Fibroblast of skin of right biceps (primary cell): Measurements from ENCODE around the gene SLC49A4.

Experiments
- DNase-seq: peaks from one replicate; pipeline ENCODE4 v3.0.0-alpha.2; 2013

Gene SLC49A4

GRCh38 chr3:122786066-122786465, 8.8 kb upstream of the SLC49A4 start:
- DNase-seq = peak; percentile 73

DNA sequence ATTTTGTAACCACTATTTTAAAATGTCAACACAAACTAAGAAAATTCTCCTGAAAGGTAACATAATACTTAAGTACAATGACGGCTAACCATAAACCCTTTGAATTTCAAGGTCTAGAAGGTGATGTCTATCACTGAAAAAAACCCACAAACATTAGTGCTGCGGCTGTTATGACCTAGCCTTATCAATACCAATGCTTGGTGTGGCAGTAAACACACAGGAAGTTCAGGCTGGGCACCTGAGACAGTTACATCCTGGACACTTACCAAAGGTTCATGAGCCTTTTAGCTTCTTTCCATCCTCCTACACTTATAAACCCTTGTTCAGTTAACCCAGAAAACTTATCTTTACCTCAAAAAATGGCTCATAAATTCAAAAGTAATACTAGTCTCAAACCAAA, 7.0 kb upstream of the SLC49A4 start:
- DNase-seq = no peak

GRCh38 chr3:122789585-122790273, 5.1 kb upstream of the SLC49A4 start:
- no peak for DNase-seq

GRCh38 chr3:122793568-122794416, 1.1 kb upstream of the SLC49A4 start, which contains the start of gene HSPBAP1:
HSPBAP1 (minus strand) TSS chr3:122793831; CDS start chr3:122793680, 151 bp downstream.
- peak; percentile 91 for DNase-seq

DNA sequence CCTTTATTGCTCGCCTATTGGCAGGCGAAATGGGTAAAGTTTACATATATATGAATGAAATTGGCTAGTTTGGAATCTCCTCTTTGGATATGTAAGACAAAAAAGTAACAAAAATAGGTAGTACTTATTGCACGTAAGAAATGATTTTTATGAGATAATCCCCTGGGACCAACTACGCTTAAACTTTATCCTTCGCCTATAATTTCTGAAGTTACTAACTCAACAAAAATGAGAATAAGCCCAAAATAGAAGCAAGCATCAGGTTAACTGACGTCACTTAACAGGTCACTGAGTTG, 438 bp upstream of the SLC49A4 start:
- DNase-seq = peak; percentile 58

DNA sequence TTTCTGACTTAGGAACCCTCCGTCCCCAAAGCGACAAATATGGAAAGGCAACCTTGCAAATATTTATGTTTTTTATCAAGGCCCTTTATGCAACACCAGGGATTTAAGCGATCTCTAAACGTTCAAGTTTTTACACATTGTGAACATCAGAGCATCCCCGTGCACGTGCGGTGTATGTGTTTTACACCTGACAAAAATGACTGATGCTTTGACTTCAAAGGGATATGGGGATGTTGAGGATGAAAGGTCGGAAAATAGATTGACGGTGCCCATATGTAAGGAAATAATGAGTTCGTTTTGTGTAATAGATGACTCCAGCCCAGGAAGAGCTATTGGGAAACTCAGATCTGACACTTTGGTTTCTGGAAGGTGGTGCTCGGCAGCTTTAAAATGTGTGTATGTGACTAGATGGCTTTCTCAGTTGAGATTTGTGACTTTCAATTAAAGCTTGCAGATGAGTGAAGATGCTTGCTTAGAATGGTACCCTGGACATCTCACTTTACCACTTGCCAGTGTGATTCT, 866 bp downstream of the SLC49A4 start:
- no peak for DNase-seq

DNA sequence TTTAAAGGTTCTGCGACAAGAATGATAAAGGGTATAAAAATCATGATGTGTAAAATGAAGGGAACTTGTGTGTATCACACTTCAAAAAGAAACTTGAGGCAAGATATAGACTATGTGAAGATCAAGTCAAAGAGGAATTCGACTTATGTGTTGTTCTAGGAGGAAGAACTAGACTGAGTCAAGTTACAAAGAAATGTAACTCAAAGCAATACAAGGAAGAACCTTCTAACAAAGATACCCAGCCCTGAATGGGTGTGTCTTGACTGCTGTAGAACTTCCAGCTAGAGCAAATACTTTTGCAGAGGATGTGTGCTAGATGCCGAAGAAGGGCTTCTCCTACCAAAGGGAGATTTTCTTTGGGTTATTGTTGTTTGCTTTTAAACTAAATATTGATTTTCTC, 2.4 kb downstream of the SLC49A4 start:
- no peak for DNase-seq

- no peak for DNase-seq
Measured at GRCh38 chr3:122799322-122799721, 4.5 kb downstream of the SLC49A4 start.

- DNase-seq = no peak
Measured at GRCh38 chr3:122800031-122800430, 5.2 kb downstream of the SLC49A4 start.

GRCh38 chr3:122800706-122801237, 5.9 kb downstream of the SLC49A4 start:
- DNase-seq = no peak

DNA sequence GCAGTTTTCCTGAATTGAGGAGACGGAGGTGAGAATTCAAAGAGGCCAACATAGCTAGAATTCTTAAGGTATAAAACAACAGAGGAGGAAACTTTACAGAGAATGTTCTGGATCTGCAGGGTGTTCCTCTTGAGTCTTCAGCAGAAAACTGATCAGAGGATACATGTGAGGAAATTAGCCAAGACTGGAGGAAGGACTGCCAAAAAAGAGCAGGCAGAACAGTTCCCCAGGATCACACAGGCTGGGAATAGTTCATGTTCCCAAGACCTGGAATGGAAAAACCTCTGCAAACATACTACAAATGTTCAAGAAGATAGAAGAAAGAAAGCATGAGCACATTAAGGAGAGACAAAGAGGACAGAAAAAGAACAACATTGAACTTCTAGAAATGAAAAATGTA, 7.5 kb downstream of the SLC49A4 start:
- no peak for DNase-seq

DNA sequence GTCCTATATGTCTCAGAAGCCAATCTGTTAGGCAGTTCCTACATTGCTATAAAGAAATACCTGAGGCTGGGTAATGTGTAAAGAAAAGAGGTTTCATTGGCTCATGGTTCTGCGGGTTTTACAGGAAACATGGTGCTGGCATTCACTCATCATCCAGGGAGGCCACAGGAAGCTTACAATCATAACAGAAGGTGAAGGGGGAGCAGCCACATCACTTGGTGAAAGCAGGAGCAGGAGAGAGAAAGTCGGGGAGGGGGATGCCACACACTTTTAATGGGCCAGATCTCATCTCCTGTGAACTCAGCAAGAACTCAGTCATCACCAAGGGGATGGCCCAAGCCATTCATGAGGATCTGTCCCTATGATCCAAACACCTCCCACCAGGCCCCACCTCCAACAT, 9.1 kb downstream of the SLC49A4 start:
- no peak for DNase-seq

- no peak for DNase-seq
Measured at GRCh38 chr3:122810734-122811133, 15.9 kb downstream of the SLC49A4 start.

DNA sequence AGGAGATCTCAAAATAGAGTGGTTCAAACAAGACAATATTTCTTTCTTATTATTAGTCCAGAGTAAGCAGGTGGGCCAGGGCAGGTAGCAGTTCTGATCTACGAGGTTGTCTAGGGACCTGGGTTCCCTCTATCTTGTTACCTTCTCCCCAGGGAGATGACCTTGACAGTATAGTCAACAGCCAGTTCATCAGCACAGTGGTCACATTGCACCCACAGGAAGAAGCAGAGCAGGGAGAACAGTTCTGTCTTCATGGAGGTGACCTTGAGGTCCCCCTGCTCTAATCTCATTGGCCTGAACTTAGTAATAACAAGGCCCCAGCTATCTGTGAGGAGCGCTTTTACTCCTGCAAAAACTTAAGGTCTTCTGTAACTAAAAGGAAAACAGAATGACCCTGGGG, 21.7 kb downstream of the SLC49A4 start:
- no peak for DNase-seq

GRCh38 chr3:122824465-122825381, 29.9 kb downstream of the SLC49A4 start:
- DNase-seq = peak; percentile 13

DNA sequence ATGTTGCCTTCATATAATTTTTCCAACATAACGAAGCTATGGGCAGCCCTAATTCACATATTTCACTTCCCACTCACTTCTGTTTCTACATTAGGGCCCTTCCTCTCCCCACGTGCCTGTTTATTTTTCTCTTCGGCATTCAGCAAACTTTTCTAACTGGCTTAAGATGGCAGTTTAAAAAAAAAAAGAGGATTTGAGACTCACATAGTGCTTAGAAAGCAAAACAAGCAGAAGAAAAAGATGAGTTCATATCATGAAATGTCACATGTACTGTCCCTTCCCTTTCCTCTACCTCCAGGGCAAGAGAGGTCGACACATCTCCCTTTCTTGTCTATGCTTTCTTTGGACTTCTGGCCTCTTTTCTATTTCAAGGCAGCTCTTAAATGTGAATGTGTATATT, 30.6 kb downstream of the SLC49A4 start:
- DNase-seq = no peak

- no peak for DNase-seq
Measured at GRCh38 chr3:122826278-122826677, 31.4 kb downstream of the SLC49A4 start.

GRCh38 chr3:122828281-122828680, 33.4 kb downstream of the SLC49A4 start:
- no peak for DNase-seq

DNA sequence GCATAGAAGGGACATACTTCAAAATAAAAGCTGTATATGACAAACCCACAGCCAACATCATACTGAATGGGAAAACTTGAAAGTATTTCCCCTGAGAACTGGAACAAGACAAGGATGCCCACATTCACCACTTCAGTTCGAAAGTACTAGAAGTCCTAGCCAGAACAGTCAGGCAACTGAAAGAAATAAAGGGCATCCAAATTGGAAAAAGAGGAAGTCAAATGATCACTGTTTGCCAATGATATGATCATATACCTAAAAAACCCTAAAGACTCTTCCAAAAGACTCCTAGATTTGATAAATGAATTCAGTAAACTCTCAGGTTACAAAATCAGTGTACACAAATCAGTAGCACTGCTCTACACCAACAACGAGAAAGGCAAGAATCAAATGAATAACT, 40.7 kb downstream of the SLC49A4 start:
- no peak for DNase-seq

GRCh38 chr3:122843604-122844003, 48.7 kb downstream of the SLC49A4 start:
- no peak for DNase-seq

GRCh38 chr3:122857019-122857418, 62.1 kb downstream of the SLC49A4 start:
- peak; percentile 26 for DNase-seq

DNA sequence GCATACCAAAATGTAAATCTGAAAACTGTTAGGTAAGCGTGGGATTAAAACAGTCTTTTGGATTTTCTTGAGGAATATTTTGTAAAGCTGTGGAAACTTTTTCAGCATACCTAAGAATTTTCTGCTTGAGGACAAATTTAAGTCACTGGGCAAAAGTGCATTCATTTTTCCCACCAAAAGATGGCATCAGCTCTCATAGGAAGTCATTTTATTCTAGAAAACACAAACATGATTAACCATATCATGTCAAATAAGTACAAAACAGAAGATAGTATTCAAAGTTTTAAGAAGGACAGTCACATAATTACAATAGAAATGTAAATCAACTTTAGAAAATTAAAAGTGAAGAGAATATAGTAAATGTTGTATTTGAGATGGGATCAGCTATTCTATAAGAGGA, 63.5 kb downstream of the SLC49A4 start:
- DNase-seq = peak; percentile 3
